GM12874 (cell line): Measurements from ENCODE around the gene ZDHHC4.

Source experiments
- TF ChIP-seq, protein P1 (sequence below): IDR thresholded peaks from 2 replicates; pipeline ENCODE4 v1.5.1; 2011; ENCODE audit warnings: low read depth, mild to moderate bottlenecking, control low read depth, low read length, moderate library complexity; ENCODE audit not compliant: insufficient read depth

ZDHHC4 gene

DNA sequence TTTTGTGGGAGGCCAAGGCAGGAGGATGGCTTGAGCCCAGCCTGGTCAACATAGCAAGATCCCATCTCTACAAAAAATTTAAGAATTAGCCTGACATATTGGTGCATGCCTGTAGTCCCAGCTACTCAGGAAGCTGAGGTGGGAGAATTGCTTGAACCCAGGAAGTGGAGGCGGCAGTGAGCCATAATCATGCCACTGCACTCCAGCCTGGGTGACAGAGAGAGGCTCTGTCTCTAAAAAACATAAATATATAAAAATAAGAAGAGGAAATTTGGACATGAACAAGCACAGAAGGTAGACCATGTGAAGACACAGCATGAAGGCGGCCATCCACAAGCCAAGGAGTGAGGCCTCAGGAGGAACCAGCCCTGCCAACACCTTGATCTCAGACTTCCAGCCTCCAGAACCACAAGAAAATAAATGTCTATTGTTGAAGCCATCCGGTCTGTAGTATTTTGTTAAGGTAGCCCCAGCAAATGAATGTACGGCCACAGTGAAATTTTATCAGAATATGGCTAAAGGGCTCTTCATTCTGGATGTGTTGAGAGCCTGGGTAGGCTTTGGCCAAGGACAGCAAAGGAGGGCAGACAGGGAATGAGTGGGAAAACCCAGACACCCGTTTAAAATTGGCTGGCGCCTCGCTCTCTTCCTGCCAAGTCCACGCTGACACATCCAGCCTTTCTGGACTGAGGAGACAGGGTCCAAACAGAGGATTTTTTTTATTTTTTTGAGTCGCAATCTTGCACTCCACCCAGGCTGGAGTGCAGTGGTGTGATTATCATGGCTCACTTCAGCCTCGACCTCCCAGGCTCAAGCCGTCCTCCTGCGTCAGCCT lies 13.1 kb upstream of the ZDHHC4 start:
- TF ChIP-seq, protein P1, sequence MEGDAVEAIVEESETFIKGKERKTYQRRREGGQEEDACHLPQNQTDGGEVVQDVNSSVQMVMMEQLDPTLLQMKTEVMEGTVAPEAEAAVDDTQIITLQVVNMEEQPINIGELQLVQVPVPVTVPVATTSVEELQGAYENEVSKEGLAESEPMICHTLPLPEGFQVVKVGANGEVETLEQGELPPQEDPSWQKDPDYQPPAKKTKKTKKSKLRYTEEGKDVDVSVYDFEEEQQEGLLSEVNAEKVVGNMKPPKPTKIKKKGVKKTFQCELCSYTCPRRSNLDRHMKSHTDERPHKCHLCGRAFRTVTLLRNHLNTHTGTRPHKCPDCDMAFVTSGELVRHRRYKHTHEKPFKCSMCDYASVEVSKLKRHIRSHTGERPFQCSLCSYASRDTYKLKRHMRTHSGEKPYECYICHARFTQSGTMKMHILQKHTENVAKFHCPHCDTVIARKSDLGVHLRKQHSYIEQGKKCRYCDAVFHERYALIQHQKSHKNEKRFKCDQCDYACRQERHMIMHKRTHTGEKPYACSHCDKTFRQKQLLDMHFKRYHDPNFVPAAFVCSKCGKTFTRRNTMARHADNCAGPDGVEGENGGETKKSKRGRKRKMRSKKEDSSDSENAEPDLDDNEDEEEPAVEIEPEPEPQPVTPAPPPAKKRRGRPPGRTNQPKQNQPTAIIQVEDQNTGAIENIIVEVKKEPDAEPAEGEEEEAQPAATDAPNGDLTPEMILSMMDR = no peak

DNA sequence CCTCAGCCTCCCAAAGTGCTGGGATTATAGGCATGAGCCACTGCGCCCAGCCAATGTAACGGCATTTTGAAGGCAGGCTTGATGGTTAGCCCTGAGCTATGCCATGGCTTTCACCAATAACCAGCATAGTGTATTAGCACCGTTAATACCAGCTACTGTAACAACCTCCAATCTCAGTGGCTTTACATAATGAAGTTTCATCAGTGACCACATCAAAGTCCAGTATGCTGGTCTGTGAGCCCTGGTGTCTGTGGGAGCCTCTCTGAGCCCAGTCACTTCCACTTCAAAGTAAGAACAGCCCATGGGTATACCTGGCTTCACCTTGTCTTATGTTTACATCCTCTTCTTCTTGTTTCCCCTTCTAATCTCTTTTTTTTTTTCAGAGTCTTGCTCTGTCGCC lies 11.6 kb upstream of the ZDHHC4 start:
- TF ChIP-seq, protein P1 = no peak

DNA sequence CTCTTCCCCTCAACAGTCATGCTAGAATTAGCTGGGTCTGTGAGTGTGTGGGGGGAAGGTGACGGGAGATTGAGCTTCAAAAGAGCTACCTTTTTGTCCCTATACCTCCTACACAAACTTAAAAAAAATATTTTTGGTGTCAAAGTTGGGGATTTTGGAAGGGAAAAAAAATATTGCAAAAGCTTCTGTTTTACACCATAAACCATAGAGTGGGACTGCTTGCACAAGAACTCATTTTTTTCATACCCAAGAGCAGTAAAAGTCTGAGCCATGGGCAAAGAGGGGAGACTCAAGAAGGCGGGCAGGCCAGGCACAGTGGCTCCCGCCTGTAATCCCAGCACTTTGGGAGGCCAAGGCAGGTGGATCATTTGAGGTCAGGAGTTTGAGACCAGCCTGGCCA lies 9.4 kb upstream of the ZDHHC4 start:
- TF ChIP-seq, protein P1 = no peak

DNA sequence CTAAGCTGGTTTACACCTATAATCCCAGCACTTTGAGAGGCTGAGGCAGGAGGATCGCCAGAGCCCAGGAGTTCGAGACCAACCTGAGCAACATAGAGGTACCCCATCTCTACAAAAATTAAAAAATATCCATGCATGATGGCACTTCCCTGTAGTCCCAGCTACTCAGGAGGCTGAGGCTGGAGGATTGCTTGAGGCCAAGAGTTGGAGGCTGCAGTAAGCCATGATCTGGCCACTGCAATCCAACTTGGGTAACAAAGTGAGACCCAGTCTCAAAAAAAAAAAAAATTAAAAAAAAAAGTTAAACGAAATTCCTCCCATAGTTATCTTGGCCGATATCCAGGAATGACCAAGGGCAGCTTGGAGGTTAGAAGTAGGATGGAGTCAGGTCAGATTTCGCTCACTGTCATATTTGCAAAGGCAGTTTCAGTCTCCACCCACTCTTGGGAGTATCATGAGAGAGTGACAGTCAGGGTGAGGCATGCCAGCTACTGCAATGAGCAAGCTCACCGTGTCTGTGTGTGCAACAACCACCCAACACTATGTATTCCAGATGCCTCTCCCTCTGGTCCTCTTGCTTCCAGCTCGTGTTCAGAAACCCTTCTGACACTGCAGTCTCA lies 6.0 kb upstream of the ZDHHC4 start:
- TF ChIP-seq, protein P1 = no peak

DNA sequence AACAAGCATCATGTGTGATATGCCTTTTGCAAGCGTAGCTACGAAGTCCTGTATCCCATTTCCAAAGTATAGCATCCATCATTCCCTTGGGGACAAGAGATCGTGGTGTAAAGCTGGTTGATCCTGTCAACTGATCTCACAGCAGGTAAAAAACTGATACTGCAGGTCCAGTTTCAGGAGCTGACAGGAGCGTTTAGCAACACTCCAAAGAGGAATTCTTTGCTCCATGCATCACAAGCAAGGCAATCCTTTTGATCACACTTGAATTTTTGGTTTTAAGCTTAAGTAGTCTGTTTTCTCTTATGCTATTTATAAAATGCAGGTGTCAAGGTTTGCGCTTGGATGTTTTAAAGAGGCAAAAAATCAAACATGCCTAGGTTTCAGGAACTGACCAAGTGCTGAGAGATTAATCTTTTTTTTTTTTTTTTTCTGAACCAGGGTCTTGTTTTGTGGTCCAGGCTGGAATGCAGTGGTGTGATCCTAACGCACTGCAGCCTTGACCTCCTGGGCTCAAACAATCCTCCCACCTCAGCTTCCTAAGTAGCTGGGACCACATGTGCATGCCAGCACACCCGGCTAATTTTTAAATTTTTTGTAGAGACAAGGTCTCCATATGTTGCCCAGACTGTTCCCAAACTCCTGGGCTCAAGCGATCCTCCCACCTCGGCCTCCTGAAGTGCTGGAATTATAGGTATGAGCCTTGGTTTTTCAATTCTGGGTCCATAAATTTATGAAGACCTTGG lies 1.8 kb upstream of the ZDHHC4 start:
- TF ChIP-seq, protein P1 = no peak

DNA sequence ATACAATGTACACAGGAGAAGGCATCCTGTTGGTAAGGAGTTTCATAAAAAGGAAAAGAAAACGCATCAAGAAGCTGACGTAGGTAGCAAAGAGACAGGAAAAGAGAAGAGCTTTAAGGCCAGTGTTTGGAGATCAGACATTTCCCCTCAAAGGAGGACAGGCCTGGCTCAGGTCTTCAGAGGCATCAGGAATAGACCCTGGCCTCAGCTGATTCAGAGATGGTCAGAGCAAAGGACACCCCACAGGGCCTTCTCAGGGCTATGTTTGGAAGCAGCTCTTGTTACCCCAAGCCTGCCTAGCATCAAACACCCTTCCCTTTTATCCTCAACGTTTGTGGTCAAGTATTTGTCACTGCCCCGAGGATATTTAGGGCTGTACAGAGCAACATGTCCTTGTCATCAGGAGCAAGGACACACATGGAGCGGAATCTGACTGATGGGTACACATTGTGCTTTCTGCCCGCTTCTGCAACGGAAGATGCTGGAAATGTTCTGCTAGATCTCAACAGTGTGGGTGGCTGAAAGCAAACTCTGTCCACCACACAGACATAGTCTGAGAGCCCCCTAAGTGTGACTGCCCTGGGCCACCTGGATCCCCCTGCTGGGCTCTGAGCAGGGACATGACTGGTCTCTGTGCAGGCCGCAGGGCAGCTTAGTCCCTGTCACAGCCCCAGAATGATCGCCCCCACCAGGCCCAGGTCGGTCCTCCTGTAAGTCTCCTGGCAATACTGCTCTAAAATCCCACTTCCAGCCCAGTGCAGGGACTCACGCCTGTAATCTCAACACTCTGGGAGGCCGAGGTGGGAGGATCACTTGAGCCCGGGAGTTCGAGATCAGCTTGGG lies 1.0 kb upstream of the ZDHHC4 start:
- TF ChIP-seq, protein P1 = 0 out of 2 replicates have a peak, but pooled peaks have one; percentile 8
